ENCODE data around the gene TTC28.
"Not testable (repeated sequence)": the region's sequence is repeated elsewhere in the genome, so short reads cannot be mapped to it uniquely, and the experiment has no call there.

The TTC28 gene

GRCh38 chr22:28521451-28521850, 158.2 kb downstream of the TTC28 start:
- no peak overlapping the region for H3K4me3 ChIP-seq (ENCODE audit: low read depth, low read length)
- TF ChIP-seq CTCF (IDR thresholded peaks at IDR 0.05; ENCODE audit: insufficient read depth, low read length, missing control alignments), result no peak
- POLR2A ChIA-PET, result no interaction called here
- CTCF ChIA-PET, result interaction anchor here (0.8 kb wide), 1 partner anchor 24 kb away, joined by 3 read pairs; no protein-coding TSS in a partner anchor
- DNase-seq (ENCODE audit: low read depth, low spot score), result no peak

GRCh38 chr22:28514321-28514821, 165.3 kb downstream of the TTC28 start:
- CTCF ChIA-PET, result no interaction called here
- no peak for DNase-seq (ENCODE audit: low read depth, low spot score)

GRCh38 chr22:28512387-28512786, 167.3 kb downstream of the TTC28 start:
- CTCF ChIA-PET, result interaction anchor here (1.6 kb wide), 1 partner anchor 9 kb away, joined by 4 read pairs; no protein-coding TSS in a partner anchor
- H3K4me3 ChIP-seq (ENCODE audit: low read depth, low read length); POLR2A ChIA-PET; DNase-seq (ENCODE audit: low read depth, low spot score): not testable (repeated sequence)

More at GRCh38 chr22:28514321-28514821, 165.3 kb downstream of the TTC28 start:
- no peak overlapping the region for H3K4me3 ChIP-seq (ENCODE audit: low read depth, low read length)
- POLR2A ChIA-PET, result no interaction called here
- no peak for TF ChIP-seq CTCF (IDR thresholded peaks at IDR 0.05; ENCODE audit: insufficient read depth, low read length, missing control alignments)

GRCh38 chr22:28507896-28508295, 171.7 kb downstream of the TTC28 start:
- no peak for DNase-seq (ENCODE audit: low read depth, low spot score)
- H3K4me3 ChIP-seq (ENCODE audit: low read depth, low read length), result no peak overlapping the region
- CTCF ChIA-PET, result no interaction called here
- TF ChIP-seq CTCF (IDR thresholded peaks at IDR 0.05; ENCODE audit: insufficient read depth, low read length, missing control alignments), result no peak
- POLR2A ChIA-PET, result no interaction called here

GRCh38 chr22:28506150-28506535, 173.5 kb downstream of the TTC28 start:
- no peak overlapping the region for H3K4me3 ChIP-seq (ENCODE audit: low read depth, low read length)
- DNase-seq (ENCODE audit: low read depth, low spot score), result no peak
- POLR2A ChIA-PET, result no interaction called here
- TF ChIP-seq CTCF (IDR thresholded peaks at IDR 0.05; ENCODE audit: insufficient read depth, low read length, missing control alignments), result no peak
- CTCF ChIA-PET, result no interaction called here

- H3K4me3 ChIP-seq (ENCODE audit: low read depth, low read length), result no peak overlapping the region
- TF ChIP-seq CTCF (IDR thresholded peaks at IDR 0.05; ENCODE audit: insufficient read depth, low read length, missing control alignments), result no peak
- DNase-seq (ENCODE audit: low read depth, low spot score), result no peak
- POLR2A ChIA-PET, result no interaction called here
- CTCF ChIA-PET, result no interaction called here
These were observed 174.1 kb downstream of the TTC28 start for GRCh38 chr22:28505416-28506149.

- POLR2A ChIA-PET, result no interaction called here
- H3K4me3 ChIP-seq (ENCODE audit: low read depth, low read length), result no peak overlapping the region
- CTCF ChIA-PET, result interaction anchor here (1.2 kb wide), 1 partner anchor 91 kb away, joined by 3 read pairs; no protein-coding TSS in a partner anchor
- TF ChIP-seq CTCF (IDR thresholded peaks at IDR 0.05; ENCODE audit: insufficient read depth, low read length, missing control alignments), result no peak
- DNase-seq (ENCODE audit: low read depth, low spot score), result no peak
These were observed 179.6 kb downstream of the TTC28 start for GRCh38 chr22:28500006-28500405.

Measured in AG04449 (cell line).